Stimulated activated CD4-positive, alpha-beta T cell treated with anti-CD3 and anti-CD28 coated beads, TNF-alpha, amount 100 ng/mL, for 1 hour (primary cell): ENCODE measurements around the gene CCDC152.
"Not testable (repeated sequence)": the region's sequence is repeated elsewhere in the genome, so short reads cannot be mapped to it uniquely, and the experiment has no call there.

Experiments
- DNase-seq, 3 donors: peaks; one replicate each; pipeline ENCODE4 v3.0.0-alpha.2; 2020; ENCODE audit warnings: low read depth in 3 of 3, low spot score in 1 of 3

Gene CCDC152

DNA sequence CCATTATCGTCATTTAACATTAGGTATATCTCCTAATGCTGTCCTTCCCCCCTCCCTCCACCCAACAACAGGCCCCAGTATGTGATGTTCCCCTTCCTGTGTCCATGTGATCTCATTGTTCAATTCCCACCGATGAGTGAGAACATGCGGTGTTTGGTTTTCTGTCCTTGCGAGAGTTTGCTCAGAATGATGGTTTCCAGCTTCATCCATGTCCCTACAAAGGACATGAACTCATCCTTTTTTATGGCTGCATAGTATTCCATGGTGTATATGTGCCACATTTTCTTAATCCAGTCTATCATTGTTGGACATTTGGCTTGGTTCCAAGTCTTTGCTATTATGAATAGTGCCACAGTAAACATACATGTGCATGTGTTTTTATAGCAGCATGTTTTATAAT, 87.8 kb downstream of the CCDC152 start:
- DNase-seq: not testable (repeated sequence)

DNA sequence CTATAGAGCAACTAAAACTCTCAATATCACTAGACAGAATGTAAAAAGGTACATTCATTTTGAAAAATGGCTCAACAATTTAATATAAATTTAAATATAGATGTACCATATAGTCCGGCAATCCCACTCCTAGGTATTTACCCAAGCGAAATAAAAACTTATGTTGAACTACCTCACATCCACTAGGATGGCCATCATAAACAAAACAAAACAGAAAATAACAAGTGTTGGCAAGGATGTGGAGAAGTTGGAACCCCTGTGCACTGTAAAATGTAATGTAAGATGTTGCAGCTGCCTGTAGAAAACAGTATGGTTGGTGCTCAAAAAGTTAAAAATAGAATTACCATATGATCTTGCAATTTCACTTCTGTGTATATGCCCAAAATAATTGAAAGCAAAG, 91.9 kb downstream of the CCDC152 start:
- no peak for DNase-seq

DNA sequence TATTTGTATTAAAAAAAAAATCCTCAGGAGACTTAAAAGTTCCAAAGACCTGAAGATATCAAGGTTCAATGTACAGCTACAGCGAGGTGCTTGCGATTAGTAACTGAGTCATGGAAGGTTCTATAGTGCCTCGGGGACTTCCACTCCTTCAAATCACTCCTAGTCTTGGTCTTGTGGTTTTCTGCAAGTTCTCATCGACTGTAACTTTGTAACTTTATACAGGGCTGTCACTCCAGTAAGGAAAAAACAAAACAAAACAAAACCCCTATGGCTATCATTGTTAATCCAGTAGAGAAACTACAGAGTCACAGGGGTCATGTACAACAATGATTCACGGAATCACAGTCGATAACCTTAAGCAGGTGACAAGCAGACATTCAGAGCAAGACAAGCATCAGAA, 94.9 kb downstream of the CCDC152 start:
- no peak for DNase-seq
